ENCODE measurements around the gene NTHL1.

Gene NTHL1

DNA sequence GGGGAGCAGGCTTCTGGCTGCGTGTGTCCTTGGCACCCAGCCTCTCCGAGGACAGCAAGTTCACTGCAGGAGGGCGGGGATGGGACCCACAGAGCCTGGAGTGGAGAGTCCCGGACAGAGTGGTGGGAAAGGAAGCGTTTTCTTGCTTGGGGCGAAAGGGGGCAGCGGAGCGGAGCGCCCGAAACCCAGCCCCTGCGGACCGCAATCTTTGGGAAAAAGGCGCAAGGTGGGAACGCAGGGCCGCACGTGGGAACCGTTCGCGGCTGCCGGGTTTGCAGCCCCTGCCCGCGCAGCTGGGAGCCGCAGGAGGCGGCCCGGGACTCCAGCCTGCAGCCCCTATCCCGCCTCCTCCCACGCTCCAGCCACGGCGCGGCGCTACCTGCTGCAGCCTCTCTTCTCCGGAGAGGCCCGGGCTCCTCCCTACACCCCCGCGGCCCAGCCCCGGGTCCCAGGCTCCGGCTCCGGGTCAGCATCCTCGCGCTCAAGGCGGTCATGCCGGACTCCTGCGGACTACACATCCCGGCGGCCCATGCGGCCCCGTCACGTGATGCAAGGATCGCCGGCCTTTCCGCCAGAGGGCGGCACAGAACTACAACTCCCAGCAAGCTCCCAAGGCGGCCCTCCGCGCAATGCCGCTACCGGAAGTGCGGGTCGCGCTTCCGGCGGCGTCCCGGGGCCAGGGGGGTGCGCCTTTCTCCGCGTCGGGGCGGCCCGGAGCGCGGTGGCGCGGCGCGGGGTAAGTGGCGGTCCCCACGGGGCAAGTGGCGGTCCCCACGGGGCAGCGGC lies at the start of gene NTHL1, which contains the start of gene TSC2:
NTHL1 (minus strand) TSS at position 505 of the 786 bp plus-strand sequence; CDS start at position 494, 11 bp downstream.
TSC2 (plus strand) TSS at position 656 of the 786 bp plus-strand sequence. CDS start 631 bp downstream, outside the sequence.
- peak; percentile 93 for DNase-seq

DNA sequence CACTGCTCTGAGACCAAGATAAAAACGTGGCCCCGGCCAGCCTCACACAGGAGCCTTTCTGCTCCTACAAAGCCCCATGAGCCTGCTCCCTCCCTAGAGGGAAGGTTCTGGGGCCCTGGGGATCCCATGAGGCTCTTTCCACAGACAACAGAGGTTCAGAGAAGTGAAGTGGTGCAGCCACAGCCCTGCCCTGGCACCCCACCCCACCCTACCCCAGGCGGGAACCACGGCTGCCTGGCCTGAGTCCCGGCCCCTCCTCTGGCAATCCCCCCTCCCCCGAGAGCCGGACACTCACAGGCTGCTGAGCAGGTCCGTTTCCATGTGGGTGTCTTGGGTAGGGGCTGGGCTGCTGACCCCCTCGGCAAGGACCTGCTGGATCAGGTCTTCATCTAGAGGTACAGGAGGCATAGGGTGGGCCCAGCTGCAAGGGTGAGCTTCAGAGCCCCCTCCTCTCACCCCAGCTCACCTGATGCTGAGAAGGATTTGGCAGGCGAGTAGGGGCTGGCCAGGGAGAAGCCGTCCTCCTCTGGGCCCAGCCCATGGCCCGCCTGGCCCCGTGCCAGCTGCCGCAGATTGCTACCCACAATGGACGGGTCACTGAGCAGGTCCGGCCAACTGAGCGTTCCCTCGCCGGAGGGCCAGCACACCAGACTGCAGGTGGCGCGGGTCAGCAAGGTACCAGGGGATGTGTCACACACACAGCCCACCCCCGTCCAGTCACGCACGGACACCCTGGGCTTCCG lies 49.4 kb upstream of the NTHL1 start:
- DNase-seq: no peak

DNA sequence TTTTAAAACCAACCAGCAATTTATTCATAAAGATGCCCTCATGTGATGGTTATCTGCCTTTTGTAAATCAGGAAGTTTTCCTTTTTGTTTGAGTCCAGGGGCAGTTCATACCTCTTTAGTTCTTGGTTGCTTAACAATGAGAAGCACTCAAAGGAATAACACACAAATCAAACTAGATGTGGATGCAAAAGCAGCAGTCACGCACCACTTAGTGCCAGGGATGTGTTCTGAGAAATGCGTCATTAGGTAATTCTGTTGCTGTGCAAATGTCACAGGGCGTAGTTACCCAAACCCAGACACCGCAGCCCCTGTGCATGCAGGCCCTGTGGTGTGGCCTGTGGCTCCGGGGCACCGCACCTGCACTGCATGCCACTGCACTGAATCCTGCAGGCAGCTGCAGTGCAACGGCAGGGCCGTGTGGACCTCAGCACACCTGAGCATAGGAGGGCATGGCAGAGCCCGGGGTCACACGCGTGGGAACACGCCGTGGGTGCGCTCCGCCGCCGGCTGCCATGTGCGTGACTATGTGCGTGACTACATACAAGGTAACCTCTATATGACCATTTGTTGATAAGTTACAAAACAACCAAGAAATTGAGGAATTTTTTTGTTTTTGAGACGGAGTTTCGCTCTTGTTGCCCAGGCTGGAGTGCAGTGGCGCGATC lies 48.4 kb upstream of the NTHL1 start:
- DNase-seq: no peak

DNA sequence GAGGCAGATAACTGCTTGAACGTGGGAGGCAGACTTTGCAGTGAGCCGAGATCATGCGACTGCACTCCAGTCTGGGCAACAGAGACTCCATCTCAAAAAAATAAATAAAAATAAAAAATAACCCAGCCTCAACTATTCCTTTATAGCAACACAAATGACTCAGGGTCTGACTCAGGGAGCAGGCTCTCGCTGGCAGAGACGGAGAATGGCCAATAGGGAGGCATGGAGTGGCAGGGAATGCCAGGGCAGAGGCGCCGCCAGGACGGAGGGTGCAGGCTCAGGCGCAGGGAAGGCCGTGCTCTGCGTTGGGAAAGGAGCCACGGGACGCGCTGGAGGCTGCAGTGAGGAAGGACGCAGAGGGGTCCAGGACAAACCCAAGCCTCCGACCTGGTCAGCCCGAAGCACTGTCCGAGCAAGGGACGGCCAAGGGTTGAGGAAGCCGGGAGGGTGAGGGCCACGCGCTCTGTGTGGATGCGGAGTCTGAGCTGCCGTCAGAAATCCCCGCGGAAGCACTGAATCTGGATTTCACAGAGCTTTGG lies 47.8 kb upstream of the NTHL1 start:
- DNase-seq: no peak

DNA sequence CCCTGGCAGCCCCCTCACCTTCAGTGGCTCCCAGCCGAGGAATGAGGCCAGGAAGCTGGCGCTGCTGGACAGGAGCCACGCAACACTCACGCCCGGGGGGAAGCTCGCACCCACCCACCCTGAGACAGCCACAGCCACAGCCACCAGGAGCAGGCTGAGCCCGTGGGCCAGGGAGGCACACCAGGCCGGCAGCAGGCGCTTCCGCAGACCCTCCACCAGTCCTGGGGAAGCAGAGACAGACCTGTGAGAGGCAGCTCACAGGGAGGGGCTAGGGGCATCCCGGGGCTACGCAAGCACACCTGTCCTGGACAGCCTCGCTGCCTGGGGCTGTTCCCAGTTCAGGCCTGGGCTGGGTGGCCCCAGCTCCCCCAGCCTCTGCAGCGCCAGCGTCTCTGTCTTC lies 46.2 kb upstream of the NTHL1 start:
- no peak for DNase-seq

DNA sequence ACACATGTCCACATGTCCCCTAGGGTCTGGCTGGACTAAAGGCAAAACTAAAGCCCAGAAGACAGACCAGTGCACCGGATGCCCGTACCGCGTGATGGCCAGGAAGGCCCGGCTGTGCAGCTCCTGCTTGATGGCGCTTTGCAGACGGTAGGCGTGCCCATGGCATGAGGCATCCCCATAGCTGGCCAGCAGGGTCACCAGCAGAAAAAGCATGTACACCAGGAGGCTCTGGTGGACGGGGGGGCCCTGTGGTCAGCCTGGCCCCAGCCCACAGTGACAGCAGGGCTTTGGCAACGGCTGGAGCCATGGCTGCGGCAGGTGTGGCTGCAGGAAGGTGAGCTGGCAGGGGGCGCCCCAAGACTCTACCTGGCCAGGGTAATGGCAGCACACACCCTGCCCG lies 45.2 kb upstream of the NTHL1 start:
- no peak for DNase-seq

DNA sequence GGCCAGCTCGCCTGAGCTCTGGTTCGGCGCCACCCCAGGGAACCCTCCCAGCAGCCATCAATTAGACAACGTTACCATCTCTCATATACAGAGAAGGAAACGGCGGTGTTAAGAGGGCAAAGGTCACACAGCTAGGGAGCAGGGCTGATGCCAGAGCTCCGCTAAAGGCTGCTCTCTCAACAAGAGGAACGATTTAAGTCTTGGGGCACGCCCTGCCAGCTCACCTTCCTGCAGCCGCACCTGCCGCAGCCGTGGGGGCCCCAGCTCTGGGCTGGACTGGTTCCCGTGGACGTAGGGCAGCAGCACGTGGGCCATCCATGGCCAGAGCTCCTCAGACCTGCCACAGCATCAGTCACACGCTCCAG lies 44.6 kb upstream of the NTHL1 start:
- no peak for DNase-seq

DNA sequence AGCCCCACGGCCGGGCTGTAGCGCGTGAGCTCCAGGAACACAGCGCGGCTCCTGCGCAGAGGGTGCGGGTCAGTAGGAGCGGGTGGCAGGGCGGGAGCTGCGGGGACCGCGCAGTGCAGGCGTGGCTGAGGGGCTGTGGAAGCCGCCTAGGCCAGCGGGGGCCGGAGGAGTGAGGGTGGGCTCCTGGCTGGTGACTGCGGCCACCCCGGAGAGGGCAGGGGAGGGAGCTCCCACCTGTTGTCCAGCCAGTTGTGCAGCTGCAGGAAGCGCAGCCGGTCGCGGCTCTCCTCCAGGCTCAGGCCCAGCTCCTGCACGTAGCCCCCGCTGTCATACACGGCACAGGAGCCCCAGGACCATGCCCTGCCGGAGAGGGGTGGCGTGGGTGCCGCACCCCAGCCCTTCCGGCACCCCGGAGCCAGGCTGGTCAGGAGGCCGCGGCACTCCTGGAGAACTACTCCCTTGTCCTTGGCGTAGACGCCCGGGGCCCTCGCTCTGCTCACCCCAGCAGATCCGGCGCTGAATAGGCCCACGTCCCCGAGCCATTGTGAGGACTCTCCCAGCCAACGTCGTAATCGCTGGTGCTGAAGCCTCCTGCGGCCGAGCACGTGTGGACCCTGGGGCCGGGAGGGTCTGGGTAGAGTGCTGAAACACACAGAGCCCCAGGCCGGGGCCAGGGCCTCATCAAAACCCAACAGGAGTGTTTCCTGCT lies 44.1 kb upstream of the NTHL1 start:
- DNase-seq: no peak

DNA sequence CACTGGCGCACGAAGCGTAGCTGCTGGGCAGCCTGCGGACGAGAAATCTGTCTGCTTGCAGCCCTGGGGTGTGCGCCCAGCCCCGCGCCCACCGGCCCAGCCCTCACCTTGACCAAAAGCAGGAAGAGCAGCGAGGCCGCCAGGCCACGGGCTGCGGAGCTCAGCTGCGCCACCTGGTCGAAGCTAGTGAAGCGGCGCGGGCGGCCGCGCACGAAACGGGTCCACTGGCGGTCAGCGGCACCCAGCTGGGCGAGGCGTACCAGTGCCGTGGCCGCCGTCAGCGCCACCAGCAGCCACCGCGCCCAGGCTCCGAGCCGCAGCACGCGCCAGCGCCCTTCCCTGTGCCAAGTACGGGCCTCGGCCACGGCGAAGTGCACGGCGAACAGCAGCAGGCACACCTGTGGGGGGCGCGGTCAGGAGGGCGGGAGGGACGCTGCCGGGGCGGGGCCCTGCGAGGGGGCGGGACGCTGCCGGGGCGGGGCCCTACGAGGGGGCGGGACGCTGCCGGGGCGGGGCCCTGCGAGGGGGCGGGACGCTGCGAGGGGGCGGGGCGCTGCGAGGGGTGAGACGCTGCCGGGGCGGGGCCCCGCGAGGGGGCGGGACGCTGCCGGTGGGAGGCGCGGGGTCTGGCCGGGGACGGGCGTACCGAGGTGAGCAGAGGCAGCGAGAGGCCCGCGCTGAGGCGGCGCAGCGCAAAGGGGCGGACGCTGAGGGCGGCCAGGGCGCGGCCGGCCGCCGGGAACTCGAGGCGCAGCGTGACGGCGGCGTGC lies 43.3 kb upstream of the NTHL1 start:
- DNase-seq: no peak

DNA sequence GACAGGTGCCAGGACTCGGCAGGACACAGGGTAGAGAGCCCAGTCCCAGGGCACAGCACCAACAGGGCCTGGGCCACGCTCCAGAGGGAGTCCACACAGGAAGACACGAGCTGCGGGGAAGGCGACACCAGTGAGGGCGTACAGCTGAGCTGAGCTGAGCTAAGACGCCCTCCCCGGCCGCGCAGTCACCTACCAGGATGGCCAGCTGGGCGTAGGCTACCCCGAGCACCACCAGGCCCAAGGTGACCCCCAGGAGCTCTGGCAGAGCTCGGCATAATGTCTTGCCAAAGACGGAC lies 42.8 kb upstream of the NTHL1 start:
- DNase-seq: no peak

DNA sequence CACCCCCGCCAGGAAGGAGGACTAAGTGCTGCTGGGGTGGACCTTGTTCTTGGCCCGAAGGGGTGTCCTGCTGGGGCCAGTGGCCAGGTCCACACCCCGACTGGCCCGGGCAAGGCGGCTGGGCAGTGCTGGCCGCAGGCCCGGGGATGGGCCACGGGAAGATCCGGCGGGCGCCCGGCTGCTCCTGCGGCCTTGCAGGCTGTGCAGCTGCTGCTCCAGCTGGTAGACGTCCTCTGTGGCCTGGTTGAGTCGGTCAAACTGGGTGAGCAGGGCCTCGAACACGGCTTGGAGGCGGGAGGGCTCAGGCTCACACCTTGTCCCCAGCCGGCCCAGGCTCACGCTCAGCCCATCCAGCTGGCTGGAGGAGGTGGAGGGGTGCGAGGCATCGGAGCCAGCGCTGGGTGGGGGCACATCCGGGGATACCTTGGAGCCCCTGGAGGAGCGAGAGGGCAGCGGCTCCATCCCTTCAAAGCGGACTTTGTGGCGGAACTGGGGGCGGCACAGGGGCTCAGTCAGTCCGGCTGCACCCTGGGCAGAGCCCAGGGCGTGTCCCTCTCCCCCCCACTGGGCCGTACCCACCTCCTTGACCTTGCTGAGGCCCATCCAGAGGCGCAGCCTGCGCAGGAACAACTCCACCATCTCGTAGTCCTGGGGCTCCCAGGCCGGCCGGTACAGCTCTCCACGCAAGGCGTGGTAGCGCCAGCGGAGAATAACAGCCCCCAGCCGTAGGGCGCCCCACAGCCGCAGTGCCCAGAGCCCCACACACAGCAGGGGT lies 42.3 kb upstream of the NTHL1 start:
- DNase-seq: no peak

DNA sequence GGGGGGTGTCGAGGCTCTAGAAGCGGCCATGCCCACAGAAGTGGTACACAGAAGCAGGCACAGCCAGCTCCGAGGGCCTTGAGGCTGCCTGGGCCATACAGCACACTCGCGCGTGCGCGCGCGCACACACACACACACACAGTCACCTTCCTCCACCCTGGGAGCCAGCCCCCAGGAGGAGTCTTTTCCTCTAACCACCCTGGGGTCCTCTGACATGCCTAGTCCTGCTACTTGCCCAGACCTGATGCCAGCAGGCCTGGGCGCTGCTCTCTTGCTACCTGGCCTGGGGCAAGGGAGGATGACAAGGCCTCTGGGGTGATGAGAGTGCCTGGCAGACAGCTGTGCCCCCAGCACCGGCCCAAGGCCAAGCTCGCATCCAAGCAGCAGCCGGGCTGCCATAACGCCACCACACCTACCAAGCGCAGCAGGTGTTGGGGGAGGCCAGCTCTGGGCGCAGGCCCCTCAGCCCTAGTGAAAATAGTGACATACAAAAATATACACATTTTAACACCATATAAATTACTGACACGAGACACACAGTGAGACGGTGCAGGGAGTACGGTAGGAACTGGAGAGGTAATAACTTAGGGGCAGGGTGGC lies 41.2 kb upstream of the NTHL1 start:
- no peak for DNase-seq

DNA sequence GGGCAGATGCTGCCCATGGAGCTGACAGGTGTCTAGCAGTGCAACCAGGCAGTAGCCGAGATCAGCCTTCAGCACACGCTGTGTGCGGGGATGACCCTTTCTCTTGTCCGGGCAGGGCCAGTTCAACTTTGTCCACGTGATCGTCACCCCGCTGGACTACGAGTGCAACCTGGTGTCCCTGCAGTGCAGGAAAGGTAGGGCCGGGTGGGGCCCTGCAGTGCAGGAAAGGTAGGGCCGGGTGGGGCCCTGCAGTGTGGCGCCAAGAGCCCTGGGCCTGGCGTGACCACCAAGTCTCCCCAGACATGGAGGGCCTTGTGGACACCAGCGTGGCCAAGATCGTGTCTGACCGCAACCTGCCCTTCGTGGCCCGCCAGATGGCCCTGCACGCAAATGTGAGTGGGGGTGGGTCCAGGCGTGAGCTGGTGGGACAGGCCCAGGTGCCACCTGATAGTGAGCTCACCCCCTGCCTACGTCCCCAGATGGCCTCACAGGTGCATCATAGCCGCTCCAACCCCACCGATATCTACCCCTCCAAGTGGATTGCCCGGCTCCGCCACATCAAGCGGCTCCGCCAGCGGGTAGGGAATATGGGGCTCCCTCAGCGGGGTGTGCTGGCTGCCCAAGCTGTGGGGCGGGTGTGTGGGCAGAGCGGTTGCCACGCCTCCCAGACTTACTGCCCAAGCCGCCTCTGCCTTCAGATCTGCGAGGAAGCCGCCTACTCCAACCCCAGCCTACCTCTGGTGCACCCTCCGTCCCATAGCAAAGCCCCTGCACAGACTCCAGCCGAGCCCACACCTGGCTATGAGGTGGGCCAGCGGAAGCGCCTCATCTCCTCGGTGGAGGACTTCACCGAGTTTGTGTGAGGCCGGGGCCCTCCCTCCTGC lies 40.4 kb upstream of the NTHL1 start:
- DNase-seq: no peak

DNA sequence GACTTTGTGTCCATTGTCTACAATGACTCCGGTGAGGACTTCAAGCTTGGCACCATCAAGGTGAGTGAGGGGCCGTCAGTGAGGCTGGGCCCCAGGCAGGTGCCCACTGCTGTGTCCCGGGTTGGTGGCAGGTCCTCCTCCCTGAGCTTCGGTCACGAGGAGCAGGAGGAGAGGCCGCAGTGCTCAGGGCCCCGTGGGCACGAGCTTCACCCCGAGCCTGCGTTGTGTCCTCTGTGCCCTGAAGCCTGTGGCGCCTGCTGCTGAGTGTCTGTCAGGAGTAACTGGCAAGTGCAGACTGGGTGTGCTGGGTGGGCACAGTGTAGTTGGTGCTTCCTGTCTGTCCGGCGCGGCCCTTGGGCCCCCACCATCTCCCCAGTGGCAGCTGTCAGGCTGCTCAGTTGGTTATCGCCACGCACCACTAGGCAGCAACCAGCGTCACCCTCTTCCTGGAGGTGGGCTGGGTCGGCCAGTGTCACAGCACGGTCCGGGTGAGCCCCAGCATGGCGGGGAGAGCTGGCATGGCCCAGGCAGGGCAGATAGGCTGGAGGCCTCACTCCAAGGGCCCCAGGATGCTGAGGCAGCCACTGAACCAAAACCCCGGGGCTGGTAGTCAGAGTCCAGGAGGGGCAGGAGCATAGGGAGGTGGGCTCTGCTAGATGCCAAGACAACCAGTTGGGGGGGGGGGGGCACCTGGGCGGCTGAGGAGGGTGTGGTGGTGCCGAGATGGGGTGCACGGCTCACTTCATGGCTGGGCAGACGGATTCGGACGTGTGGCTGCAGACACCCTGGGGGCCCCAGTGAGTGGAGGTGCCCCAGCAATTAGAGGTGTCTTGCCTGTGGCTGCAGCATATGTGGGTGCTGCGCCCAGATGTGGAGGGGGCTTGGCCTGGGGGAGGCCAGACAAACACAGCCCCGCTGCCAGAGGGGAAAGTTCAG lies 39.4 kb upstream of the NTHL1 start:
- no peak for DNase-seq

DNA sequence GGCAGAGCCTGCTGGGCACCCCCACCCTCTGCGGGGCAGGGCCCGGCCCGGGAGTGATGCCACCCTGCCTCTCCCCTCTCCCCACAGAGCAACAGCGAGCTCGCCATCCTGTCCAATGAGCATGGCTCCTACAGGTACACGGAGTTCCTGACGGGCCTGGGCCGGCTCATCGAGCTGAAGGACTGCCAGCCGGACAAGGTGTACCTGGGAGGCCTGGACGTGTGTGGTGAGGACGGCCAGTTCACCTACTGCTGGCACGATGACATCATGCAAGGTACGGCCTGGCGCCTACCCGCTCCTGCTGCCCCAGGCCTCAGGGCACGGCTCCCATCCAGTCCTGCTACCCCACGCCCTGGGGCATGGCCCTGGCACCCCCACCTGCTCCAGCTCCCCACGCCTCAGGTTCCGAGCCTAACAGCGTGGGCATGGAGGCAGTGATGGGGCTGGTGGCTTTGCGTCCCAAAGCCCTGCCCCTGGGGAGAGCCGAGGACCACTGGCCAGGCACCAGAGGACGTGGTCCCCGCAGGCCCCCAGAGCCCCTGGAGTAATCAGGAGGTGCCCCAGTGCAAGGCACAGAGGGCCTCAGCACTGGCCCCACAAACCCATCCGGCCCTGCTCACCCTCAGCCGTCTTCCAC lies 38.6 kb upstream of the NTHL1 start:
- DNase-seq: no peak

DNA sequence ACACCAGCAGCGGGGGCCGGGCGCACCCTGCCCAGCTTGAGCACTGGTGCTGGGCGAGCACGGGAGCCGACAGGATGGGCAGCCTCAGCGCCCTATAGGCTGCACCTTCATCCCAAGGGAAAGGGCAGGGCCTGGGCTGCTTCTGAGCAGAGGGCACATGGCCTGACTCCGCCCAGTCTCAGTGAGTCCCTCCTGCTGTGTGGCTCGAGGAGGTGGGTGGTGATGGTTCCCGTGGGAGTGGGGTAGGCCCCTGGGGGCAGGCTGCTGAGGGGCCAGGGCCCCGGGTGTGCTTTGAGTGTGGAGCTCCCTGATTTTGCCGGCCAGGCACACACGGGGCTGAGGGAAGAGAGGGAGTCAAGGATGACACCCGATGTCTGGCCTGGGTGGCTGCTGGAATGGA lies 38.0 kb upstream of the NTHL1 start:
- DNase-seq: no peak

DNA sequence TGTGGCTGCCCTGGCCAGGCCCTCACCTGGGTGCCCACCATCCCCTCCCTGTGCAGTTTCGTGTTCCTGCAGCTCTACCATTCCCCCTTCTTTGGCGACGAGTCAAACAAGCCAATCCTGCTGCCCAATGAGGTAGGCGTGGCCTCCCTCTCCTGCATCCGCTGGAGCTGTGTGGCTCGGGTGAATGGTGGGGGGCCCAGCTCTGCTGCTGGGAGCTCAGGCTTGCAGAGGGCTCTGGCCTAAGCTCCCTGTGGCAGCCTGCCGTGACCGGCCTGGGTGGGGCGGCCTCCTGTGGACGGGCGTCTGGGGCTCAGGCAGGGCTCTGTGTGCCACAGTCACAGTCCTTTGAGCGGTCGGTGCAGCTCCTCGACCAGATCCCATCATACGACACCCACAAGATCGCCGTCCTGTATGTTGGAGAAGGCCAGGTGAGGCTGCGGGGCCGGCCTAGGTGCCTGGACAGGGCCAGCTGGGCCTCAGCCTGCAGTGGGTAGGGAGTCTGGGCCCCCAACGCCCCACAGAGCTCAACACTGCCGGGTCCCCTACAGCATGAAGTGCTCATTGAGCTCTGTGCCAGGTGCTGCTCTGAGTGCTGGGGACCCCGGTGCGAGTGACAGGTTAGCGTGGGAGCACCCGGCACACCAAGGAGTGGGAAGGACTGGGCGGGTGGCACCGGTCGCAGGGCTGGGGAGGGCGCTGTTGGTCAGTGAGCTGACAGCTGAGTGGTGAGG lies 37.4 kb upstream of the NTHL1 start:
- no peak for DNase-seq
